C4-2B (cell line): ENCODE measurements around the gene GDPGP1.

Experiments used
- H3K27ac ChIP-seq: fragments of 450-650 bp; 2 replicates; pipeline ENCODE4 v1.5.1; 2017
- ZFX ChIP-seq: fragments of 450-650 bp; IDR thresholded peaks from 2 replicates; pipeline ENCODE4 v1.6.1; 2017
- TF ChIP-seq, protein P1 (sequence below): fragments of 450-650 bp; conservative IDR thresholded peaks from 2 replicates; pipeline ENCODE4 v1.5.1; 2017; ENCODE audit warnings: mild to moderate bottlenecking

The GDPGP1 gene

DNA sequence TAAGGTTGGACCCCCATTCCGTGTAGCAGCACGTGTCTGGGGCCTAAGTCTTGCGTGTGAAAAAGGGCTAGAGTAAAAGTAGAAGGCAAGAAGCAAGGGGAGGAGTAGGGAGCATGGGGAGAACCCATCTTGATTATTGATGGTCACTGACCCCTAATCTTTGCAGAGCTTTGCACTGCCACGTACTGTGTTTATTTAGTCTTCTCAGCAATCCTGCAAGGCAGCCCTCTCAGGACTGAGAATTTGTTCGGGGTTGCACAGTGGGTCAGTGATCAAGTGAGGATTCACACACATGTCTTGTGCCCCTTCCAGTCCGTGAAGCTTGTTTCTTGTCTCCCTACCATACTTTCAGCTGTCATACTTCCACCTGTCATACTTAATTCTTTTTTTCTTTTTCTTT, 25.7 kb upstream of the GDPGP1 start:
- TF ChIP-seq, protein P1, sequence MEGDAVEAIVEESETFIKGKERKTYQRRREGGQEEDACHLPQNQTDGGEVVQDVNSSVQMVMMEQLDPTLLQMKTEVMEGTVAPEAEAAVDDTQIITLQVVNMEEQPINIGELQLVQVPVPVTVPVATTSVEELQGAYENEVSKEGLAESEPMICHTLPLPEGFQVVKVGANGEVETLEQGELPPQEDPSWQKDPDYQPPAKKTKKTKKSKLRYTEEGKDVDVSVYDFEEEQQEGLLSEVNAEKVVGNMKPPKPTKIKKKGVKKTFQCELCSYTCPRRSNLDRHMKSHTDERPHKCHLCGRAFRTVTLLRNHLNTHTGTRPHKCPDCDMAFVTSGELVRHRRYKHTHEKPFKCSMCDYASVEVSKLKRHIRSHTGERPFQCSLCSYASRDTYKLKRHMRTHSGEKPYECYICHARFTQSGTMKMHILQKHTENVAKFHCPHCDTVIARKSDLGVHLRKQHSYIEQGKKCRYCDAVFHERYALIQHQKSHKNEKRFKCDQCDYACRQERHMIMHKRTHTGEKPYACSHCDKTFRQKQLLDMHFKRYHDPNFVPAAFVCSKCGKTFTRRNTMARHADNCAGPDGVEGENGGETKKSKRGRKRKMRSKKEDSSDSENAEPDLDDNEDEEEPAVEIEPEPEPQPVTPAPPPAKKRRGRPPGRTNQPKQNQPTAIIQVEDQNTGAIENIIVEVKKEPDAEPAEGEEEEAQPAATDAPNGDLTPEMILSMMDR = no peak
- TF ChIP-seq ZFX = no peak
- H3K27ac ChIP-seq = no peak overlapping the region

DNA sequence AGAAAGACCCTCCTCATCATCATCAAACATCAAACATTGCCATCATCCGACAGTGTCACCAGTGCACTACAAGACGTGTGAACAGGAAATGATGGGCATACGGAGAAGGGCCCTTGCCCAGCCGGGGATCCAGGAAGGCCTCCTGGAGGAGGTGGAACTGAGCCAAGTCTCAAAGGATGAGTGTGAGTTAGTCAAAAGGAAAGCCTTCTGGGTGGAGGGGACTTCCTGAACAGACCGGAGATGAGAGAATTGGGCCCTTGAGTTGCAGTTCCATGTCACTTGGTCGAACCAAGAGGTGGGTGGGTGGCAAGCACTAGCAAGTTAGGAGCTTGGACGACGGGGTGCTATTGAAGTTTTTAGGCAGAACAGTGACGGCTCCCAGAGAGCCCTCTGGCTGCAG, 24.4 kb upstream of the GDPGP1 start:
- no peak overlapping the region for H3K27ac ChIP-seq
- TF ChIP-seq, protein P1 = no peak
- TF ChIP-seq ZFX = no peak

DNA sequence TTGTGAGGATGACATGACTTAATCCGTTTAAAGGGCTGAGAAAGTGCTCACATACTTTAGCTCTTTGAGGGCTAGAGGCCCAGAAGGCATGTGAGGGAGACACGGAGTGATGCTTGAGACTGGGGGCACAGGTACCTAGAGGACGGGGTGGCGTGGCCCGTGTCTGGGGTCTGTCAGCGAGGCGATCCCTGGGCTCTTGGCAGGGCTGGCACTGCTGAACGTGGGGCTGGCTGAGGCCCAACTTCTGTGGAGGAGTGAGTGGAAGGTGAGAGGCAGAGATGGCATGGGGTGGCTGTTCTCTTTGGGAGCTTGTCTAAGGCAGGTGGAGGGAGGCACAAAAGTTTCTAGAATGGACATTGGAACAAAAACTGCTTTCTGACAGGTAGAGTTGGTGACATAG, 23.4 kb upstream of the GDPGP1 start:
- TF ChIP-seq ZFX = no peak
- TF ChIP-seq, protein P1 = no peak
- H3K27ac ChIP-seq = no peak overlapping the region

DNA sequence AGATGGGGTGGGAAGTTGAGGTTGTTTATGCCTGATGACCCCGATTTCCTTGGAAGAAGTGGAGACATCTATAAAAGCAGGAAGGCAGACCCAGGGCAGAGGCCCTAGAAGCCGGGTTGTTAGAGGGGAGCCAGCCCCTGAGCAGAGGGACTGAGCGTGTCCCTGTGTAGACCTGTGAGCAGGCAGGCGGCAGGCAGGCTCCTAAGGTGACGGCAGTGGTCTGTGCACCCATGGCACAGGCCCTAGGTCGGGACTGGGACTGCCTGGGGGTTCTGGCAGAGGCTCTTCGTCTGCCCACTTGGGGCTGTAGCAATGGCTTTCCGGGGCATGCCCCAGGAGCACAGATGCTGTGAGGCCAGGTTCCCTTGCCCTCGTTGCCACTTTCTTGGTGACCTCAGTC, 23.0 kb upstream of the GDPGP1 start:
- TF ChIP-seq, protein P1 = no peak
- TF ChIP-seq ZFX = no peak
- H3K27ac ChIP-seq = peak overlapping the region; percentile 4; the same call in 1 of the 2 replicates

DNA sequence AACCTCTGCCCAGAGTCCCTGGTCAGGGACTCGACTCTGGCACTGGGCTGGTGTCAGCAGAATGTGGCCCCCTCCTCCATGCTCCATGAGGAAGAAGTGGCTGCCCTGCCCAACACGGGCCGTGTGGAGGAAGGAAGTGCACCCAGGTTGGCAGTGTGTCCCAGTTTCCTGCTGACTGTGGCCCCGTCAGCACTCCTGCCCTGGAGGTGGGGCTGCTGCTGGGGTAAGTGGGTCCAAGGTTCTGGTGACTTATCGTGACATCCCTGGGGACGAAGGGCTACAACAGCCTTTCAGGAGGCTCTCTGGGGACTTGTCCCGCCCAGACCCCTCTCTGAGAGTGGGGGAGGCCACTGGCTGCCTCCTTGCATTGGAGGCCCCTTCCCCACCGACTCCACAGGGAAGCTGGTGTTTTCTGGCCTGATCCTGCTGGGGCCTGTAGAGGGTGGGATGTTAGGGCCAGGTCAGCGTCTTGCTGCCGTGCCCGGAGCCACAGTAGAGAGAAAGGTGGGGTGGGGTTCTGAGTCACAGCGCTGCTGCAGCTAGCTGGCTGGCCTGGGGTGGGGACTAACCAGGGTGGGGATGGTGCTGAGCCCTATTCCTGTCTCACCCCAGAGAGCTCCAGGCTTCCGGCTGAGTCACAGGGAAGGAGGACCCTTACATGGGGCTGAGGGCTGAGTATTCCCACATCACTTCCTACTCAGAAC, 22.4 kb upstream of the GDPGP1 start:
- peak overlapping the region; percentile 4 for H3K27ac ChIP-seq

DNA sequence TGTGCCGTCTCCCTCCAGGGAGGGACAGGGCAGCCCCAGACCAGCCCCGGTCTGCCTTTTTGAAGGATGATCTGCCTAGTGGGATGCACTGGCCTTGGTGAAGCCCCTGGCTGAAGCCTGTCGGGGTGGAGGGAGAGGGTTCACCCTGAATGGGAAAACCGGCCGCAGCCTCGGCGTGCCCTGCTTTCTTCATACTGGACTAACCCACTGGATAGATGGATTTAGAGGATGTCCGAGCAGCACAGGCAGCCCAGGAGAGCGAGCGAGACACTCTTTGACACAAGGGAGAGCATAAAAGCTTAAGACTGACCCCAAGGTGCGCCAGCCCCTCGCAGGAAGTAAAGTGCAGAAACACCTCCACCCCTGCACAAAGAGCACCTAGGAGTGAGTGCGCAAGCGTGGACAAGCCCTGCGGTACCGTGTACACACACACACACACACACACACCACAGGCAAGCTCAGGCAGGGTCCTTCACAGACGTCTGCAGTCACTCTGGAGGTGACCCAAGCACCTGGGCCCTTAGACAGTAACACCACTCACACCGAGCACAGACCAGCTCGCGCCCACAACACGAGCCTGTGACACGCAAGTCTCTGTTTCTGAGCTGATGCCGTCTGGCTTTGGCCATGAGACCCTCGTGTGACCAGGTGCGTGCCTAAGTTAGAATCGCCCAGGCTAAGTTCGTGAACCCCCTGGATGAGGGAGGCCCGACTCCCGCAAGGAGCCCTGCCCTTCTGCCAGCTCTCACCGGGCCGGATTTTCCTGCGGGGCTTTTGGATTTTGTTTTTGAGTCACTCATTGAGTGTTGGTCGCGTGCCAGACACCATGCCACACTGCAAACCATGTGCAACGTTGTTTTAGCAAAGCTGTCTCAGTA, 21.5 kb upstream of the GDPGP1 start:
- peak overlapping the region; percentile 40; the same call in 1 of the 2 replicates for H3K27ac ChIP-seq
- TF ChIP-seq, protein P1 = no peak
- TF ChIP-seq ZFX = no peak

More for the DNA sequence above, 22.4 kb upstream of the GDPGP1 start:
- TF ChIP-seq, protein P1 = no peak
- TF ChIP-seq ZFX = no peak
